GM12875 (cell line): Measurements from ENCODE around the gene GCNT4.
A peak's percentile ranks its signal among the peaks of the same experiment; 100 is the strongest.
"Not testable (repeated sequence)": the region's sequence is repeated elsewhere in the genome, so short reads cannot be mapped to it uniquely, and the experiment has no call there.

Source experiments
- H3K4me3 ChIP-seq: one replicate; pipeline ENCODE4 v1.5.1; 2011; ENCODE audit warnings: low read depth, low read length, control low read depth
- TF ChIP-seq, protein P1 (sequence below): IDR thresholded peaks from 2 replicates; pipeline ENCODE4 v1.5.1; 2011; ENCODE audit warnings: low read depth, mild to moderate bottlenecking, control low read depth, inconsistent platforms, low read length, moderate library complexity, borderline replicate concordance; ENCODE audit not compliant: insufficient read depth

Gene GCNT4, protein sequence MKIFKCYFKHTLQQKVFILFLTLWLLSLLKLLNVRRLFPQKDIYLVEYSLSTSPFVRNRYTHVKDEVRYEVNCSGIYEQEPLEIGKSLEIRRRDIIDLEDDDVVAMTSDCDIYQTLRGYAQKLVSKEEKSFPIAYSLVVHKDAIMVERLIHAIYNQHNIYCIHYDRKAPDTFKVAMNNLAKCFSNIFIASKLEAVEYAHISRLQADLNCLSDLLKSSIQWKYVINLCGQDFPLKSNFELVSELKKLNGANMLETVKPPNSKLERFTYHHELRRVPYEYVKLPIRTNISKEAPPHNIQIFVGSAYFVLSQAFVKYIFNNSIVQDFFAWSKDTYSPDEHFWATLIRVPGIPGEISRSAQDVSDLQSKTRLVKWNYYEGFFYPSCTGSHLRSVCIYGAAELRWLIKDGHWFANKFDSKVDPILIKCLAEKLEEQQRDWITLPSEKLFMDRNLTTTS

GRCh38 chr5:75052192-75053053 is at the start of gene GCNT4:
Gene GCNT4 (minus strand): TSS chr5:75052558. CDS start chr5:75030037, 22,521 bp downstream.
- TF ChIP-seq, protein P1, sequence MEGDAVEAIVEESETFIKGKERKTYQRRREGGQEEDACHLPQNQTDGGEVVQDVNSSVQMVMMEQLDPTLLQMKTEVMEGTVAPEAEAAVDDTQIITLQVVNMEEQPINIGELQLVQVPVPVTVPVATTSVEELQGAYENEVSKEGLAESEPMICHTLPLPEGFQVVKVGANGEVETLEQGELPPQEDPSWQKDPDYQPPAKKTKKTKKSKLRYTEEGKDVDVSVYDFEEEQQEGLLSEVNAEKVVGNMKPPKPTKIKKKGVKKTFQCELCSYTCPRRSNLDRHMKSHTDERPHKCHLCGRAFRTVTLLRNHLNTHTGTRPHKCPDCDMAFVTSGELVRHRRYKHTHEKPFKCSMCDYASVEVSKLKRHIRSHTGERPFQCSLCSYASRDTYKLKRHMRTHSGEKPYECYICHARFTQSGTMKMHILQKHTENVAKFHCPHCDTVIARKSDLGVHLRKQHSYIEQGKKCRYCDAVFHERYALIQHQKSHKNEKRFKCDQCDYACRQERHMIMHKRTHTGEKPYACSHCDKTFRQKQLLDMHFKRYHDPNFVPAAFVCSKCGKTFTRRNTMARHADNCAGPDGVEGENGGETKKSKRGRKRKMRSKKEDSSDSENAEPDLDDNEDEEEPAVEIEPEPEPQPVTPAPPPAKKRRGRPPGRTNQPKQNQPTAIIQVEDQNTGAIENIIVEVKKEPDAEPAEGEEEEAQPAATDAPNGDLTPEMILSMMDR, result no peak
- H3K4me3 ChIP-seq, result peak within 1 kb of the TSS; percentile 68

DNA sequence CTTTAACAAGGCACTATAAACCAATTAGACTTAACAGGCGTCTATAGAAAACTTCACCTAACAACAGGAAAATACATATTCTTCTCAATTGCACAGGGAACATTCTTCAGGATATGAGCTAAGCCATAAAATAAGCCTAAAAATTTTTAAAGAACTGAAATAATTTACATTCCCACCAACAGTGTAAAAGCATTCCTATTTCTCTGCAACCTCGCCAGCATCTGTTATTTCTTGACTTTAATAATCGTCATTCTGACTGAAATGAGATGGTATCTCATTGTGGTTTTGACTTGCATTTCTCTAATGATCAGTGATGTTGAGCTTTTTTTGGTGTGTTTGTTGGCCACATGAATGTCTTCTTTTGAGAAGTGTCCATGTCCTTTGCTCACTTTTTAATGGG is 43.6 kb upstream of the GCNT4 start:
- H3K4me3 ChIP-seq, result not testable (repeated sequence)

GRCh38 chr5:75091597-75091996 is 39.2 kb upstream of the GCNT4 start:
- TF ChIP-seq, protein P1, result no peak
- no peak overlapping the region for H3K4me3 ChIP-seq

- TF ChIP-seq, protein P1, result no peak
- no peak overlapping the region for H3K4me3 ChIP-seq
These were observed 37.3 kb upstream of the GCNT4 start for GRCh38 chr5:75089662-75090061.

- no peak overlapping the region for H3K4me3 ChIP-seq
- TF ChIP-seq, protein P1, result no peak
These were observed 36.8 kb upstream of the GCNT4 start for GRCh38 chr5:75089137-75089536.

- TF ChIP-seq, protein P1, result no peak
- H3K4me3 ChIP-seq, result no peak overlapping the region
These were observed 36.3 kb upstream of the GCNT4 start for GRCh38 chr5:75088648-75089047.

- TF ChIP-seq, protein P1, result no peak
- H3K4me3 ChIP-seq, result no peak overlapping the region
These were observed 29.2 kb upstream of the GCNT4 start for GRCh38 chr5:75081510-75081909.

- H3K4me3 ChIP-seq, result not testable (repeated sequence)
These were observed 27.0 kb upstream of the GCNT4 start for GRCh38 chr5:75079346-75079745.
